PC-9 (cell line): Measurements from ENCODE around the gene ZNF215. TPM values are rescaled to one million over a fixed set of nuclear protein-coding genes. Genes with fewer than 3 reads are reported as not detected.
"Not testable (repeated sequence)": the region's sequence is repeated elsewhere in the genome, so short reads cannot be mapped to it uniquely, and the experiment has no call there.

Experiments
- BruUV-seq: library from RNA; stranded (reverse); fragments of 400-500 nt; replicated peaks from 2 replicates; lab custom pipeline; 2021; lab: Mats Ljungman, UMichigan
- CTCF ChIA-PET: fragments of 300-600 bp; sonication (Branson Sonifier 250); formaldehyde crosslinking; loops from one replicate; lab custom pipeline; 2022; ENCODE audit warnings: antibody characterized with exemption; lab: Charles Lee
- POLR2A ChIA-PET: fragments of 300-600 bp; sonication (Branson Sonifier 250); formaldehyde crosslinking; loops from one replicate; lab custom pipeline; 2022; ENCODE audit warnings: antibody characterized with exemption; ENCODE audit not compliant: unreplicated experiment; lab: Charles Lee
- DNase-seq, 2 experiments: peaks; one replicate each; pipeline versions ENCODE4 v3.0.0 to v3.0.0-alpha.2; 2015 to 2022; ENCODE audit warnings: mixed read lengths in 1 of 2
- H2AFZ ChIP-seq: fragments of 200-600 bp; sonication (generic); 2 replicates; pipeline ENCODE4 v1.8.1; 2017; ENCODE audit warnings: antibody characterized with exemption
- H3F3A ChIP-seq: fragments of 200-600 bp; sonication (generic); 2 replicates; pipeline ENCODE4 v1.8.1; 2017; ENCODE audit warnings: antibody characterized with exemption, mild to moderate bottlenecking, low read depth; ENCODE audit not compliant: insufficient read depth
- H3K27ac ChIP-seq: fragments of 200-600 bp; sonication (generic); 2 replicates; pipeline ENCODE4 v1.6.1; 2016; ENCODE audit warnings: mixed run types
- H3K27me3 ChIP-seq: fragments of 200-600 bp; sonication (generic); 2 replicates; pipeline ENCODE4 v1.6.1; 2016; ENCODE audit warnings: low read depth, mixed run types; ENCODE audit not compliant: insufficient read depth
- H3K36me3 ChIP-seq: fragments of 200-600 bp; sonication (generic); 2 replicates; pipeline ENCODE4 v1.6.1; 2016; ENCODE audit warnings: low read depth, mixed run types
- H3K4me1 ChIP-seq: fragments of 200-600 bp; sonication (generic); replicated peaks from 2 replicates; pipeline ENCODE4 v1.6.1; 2016; ENCODE audit warnings: mixed run types; ENCODE audit not compliant: insufficient read depth
- H3K4me2 ChIP-seq: fragments of 200-600 bp; sonication (generic); 2 replicates; pipeline ENCODE4 v1.6.1; 2017; ENCODE audit warnings: mixed run types
- H3K4me3 ChIP-seq: fragments of 200-600 bp; sonication (generic); 2 replicates; pipeline ENCODE4 v1.6.1; 2016; ENCODE audit warnings: mixed run types
- H3K79me2 ChIP-seq: fragments of 200-600 bp; sonication (generic); 2 replicates; pipeline ENCODE4 v1.6.1; 2017; ENCODE audit warnings: low read depth, mixed run types
- H3K9me2 ChIP-seq: fragments of 200-600 bp; sonication (generic); 2 replicates; pipeline ENCODE4 v1.8.1; 2017; ENCODE audit warnings: mild to moderate bottlenecking; ENCODE audit not compliant: insufficient read depth
- H3K9me3 ChIP-seq: fragments of 200-600 bp; sonication (generic); 2 replicates; pipeline ENCODE4 v1.8.1; 2016; ENCODE audit warnings: low read depth; ENCODE audit not compliant: insufficient read depth
- H4K20me1 ChIP-seq: fragments of 200-600 bp; sonication (generic); 2 replicates; pipeline ENCODE4 v1.8.1; 2017; ENCODE audit not compliant: insufficient read depth
- EZH2 ChIP-seq: fragments of 200-600 bp; sonication (generic); IDR thresholded peaks from 2 replicates; pipeline ENCODE4 v1.8.0; 2017; ENCODE audit warnings: antibody characterized with exemption, low read depth
- intact Hi-C: fragments of 100-400 bp; cut with micrococcal nuclease; formaldehyde crosslinking; loops from one replicate; pipeline ENCODE4 v1.10.0; 2022; ENCODE audit not compliant: unreplicated experiment
- total RNA-seq: library from RNA; stranded (reverse); gene quantifications from 2 replicates; pipeline ENCODE4 v1.2.3, GENCODE V29; 2021
- TF ChIP-seq, protein P1 (sequence below): fragments of 200-600 bp; sonication (generic); conservative IDR thresholded peaks from 2 replicates; pipeline ENCODE4 v1.6.1; 2017; ENCODE audit warnings: mixed run types, antibody characterized with exemption, mild to moderate bottlenecking, moderate library complexity

The ZNF215 gene
- total RNA-seq, 1 experiment from 2014 or later, result 2.0 TPM

DNA sequence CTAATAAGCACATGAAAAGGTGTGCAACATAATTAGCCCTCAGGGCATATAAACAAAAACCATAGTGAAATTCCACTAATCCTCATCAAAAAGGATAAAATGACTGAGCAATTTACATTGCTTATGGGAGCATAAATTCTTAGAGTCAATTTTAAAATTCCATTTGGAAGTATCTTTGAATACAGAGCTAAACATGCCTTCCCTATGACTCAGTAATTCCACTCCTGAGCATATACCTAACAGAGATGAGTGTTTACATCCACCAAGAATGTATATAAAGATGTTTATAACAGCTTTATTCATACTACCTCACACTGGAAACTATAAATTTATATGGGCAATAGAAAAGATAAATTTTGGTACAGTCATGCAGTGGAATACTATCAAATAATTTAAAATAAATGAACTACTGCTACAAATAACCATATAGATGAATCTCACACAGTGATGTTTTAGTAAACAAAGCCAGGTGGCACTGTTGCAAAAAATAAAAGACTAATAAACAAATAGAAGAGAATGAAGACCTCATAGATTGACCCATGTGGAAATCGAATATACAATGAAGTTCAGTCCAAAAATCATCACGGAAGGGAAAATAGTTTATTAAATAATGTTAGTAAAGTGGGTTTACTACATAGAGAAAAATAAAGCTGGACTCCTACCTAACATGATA lies 25.8 kb upstream of the ZNF215 start:
- Histone ChIP-seq H4K20me1 (no peaks in the 10 kb centered on the region), H3K4me3 (no peak overlapping the region), H3K79me2 (no peaks in the 10 kb centered on the region), H3K4me1 (no peaks in the 10 kb centered on the region), H3K4me2 (no peak overlapping the region), H2AFZ (no peak overlapping the region), H3K9me3 (no peaks in the 10 kb centered on the region), H3K27ac (no peak overlapping the region), H3K9me2 (no peaks in the 10 kb centered on the region), H3K36me3 (no peaks in the 10 kb centered on the region), H3F3A (no peaks in the 10 kb centered on the region), H3K27me3 (no peaks in the 10 kb centered on the region)
- DNase-seq, result no peak
- CTCF ChIA-PET, result no interaction called here
- BruUV-seq, result no TSS peak
- TF ChIP-seq, protein P1, sequence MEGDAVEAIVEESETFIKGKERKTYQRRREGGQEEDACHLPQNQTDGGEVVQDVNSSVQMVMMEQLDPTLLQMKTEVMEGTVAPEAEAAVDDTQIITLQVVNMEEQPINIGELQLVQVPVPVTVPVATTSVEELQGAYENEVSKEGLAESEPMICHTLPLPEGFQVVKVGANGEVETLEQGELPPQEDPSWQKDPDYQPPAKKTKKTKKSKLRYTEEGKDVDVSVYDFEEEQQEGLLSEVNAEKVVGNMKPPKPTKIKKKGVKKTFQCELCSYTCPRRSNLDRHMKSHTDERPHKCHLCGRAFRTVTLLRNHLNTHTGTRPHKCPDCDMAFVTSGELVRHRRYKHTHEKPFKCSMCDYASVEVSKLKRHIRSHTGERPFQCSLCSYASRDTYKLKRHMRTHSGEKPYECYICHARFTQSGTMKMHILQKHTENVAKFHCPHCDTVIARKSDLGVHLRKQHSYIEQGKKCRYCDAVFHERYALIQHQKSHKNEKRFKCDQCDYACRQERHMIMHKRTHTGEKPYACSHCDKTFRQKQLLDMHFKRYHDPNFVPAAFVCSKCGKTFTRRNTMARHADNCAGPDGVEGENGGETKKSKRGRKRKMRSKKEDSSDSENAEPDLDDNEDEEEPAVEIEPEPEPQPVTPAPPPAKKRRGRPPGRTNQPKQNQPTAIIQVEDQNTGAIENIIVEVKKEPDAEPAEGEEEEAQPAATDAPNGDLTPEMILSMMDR, result peak; percentile 30; the same call in 1 of the 2 replicates
- no peak for TF ChIP-seq EZH2
- POLR2A ChIA-PET, result no interaction called here
- intact Hi-C loops, result no loop called here

DNA sequence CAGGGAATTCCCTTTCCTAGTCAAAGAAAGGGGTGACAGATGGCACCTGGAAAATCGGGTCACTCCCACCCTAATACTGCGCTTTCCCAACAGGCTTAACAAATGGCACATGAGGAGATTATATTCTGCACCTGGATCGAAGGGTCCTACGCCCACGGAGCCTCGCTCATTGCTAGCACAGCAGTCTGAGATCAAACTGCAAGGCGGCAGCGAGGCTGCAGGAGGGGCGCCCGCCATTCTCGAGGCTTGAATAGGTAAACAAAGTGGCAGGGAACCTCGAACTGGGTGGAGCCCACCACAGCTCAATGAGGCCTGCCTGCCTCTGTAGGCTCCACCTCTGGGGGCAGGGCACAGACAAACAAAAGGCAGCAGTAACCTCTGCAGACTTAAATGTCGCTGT lies 21.4 kb upstream of the ZNF215 start:
- H3K36me3 ChIP-seq, H4K20me1 ChIP-seq, H3K79me2 ChIP-seq, BruUV-seq, H3K4me3 ChIP-seq, H3K27me3 ChIP-seq, DNase-seq, H2AFZ ChIP-seq, H3K4me2 ChIP-seq, H3F3A ChIP-seq, H3K27ac ChIP-seq, H3K4me1 ChIP-seq, H3K9me3 ChIP-seq, H3K9me2 ChIP-seq, POLR2A ChIA-PET, intact Hi-C loops, CTCF ChIA-PET: not testable (repeated sequence)

DNA sequence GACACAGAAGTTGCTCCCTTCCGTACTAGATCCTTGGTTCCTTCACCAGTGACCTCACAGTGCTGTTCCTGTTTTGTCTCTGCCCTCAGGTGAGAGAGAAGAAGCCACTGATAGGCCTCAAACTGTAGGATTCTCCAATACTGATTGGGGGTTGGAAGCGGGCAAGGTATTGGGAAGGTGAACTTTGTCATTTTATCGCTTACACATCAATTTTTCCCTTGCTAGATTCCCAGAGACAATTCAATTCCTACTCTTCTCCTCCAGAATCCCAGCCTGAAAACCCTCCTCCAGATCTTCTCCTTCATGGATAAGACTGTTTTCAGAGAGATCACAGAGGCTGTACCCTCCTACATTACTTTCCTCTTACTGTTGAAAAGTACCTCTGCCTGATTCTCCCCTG lies 14.8 kb upstream of the ZNF215 start:
- ChIA-PET POLR2A (no interaction called here), CTCF (no interaction called here)
- H4K20me1 ChIP-seq, result no peaks in the 10 kb centered on the region
- no peaks in the 10 kb centered on the region for H3K9me2 ChIP-seq
- no peak overlapping the region for H2AFZ ChIP-seq
- no peaks in the 10 kb centered on the region for H3K36me3 ChIP-seq
- no TSS peak for BruUV-seq
- H3K27me3 ChIP-seq, result no peaks in the 10 kb centered on the region
- H3K27ac ChIP-seq, result no peak overlapping the region
- H3K79me2 ChIP-seq, result no peaks in the 10 kb centered on the region
- DNase-seq, result no peak
- no peaks in the 10 kb centered on the region for H3K4me1 ChIP-seq
- no peak for TF ChIP-seq EZH2
- TF ChIP-seq, protein P1, result no peak
- H3K9me3 ChIP-seq, result no peaks in the 10 kb centered on the region
- H3K4me2 ChIP-seq, result no peak overlapping the region
- no peak overlapping the region for H3K4me3 ChIP-seq
- no peaks in the 10 kb centered on the region for H3F3A ChIP-seq
- intact Hi-C loops, result no loop called here

DNA sequence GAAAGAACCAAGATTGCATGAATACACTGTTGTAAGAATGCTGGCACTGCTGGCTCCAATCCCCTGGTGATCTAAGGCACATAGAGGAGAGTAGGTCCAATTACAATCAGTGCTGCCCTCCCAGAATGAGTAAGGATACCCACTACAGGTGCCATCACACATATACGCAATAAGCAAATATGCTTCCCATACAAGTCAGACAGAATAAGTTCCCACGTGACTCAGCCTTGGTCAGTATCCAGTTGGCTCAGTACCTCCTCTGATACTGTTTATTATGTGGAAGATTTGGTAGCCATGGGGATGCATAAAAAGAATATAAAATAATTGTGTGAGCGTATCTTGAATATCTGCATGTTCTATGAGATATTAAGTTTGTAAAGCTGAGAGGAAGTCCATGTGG lies 14.3 kb upstream of the ZNF215 start:
- no peaks in the 10 kb centered on the region for H4K20me1 ChIP-seq
- no peak overlapping the region for H3K27ac ChIP-seq
- no peak overlapping the region for H3K4me2 ChIP-seq
- no peaks in the 10 kb centered on the region for H3K79me2 ChIP-seq
- TF ChIP-seq, protein P1, result no peak
- no peak for TF ChIP-seq EZH2
- no peaks in the 10 kb centered on the region for H3K27me3 ChIP-seq
- no peaks in the 10 kb centered on the region for H3K36me3 ChIP-seq
- ChIA-PET CTCF (no interaction called here), POLR2A (no interaction called here)
- H3K9me2 ChIP-seq, result no peaks in the 10 kb centered on the region
- H3K4me1 ChIP-seq, result no peaks in the 10 kb centered on the region
- H3F3A ChIP-seq, result no peaks in the 10 kb centered on the region
- intact Hi-C loops, result no loop called here
- BruUV-seq, result no TSS peak
- peak in 1 of 2 experiments; percentile 36 for DNase-seq
- H3K9me3 ChIP-seq, result no peaks in the 10 kb centered on the region
- H3K4me3 ChIP-seq, result no peak overlapping the region
- no peak overlapping the region for H2AFZ ChIP-seq
